NT2/D1 (cell line): ENCODE data around the gene IQSEC1.

ENCODE experiments used
- SUZ12 ChIP-seq: IDR thresholded peaks from 2 replicates; pipeline ENCODE4 v1.6.1; 2011; ENCODE audit not compliant: insufficient read length, insufficient read depth; ENCODE audit errors: extremely low read depth
- YY1 ChIP-seq: IDR thresholded peaks from 2 replicates; pipeline ENCODE4 v1.6.1; 2011; ENCODE audit not compliant: insufficient read length, insufficient read depth
- ZNF274 ChIP-seq: IDR thresholded peaks from 2 replicates; pipeline ENCODE4 v1.6.1; 2011; ENCODE audit warnings: mild to moderate bottlenecking, low read depth, low read length

DNA sequence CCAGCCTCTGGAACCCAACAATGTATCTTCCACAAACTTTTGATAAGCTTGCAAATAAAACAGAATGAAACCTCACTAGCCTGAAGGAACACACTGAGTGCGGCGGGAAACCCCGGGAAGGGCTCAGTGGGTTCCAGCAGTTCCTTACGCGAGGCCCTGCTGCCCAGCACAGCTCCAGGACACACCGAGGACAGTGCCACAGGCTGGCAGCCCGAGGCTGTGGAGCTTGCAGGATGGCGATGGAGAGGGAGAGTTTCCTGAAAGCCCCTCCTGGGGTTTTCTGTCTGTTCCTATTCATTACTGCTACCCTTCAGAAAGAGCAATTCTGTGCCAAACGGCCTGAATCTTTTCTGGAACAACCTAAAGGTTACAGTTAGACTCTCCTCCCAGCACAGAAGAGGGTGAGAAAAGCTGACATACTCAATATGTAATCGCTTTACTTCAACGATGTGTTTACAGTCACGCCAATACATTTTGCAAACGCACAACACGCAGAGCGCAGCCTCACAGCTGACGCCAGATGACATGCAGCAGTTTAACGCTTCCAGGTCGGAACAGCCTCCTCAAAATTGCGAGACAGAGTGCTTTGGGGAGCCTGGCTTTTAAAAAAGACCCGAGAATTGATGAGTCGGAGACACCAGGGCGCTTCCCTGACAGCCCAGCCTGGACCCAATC lies 174.8 kb downstream of the IQSEC1 start:
- no peak for TF ChIP-seq ZNF274
- TF ChIP-seq YY1 = no peak
- TF ChIP-seq SUZ12 = no peak
